SH-SY5Y (cell line): ENCODE measurements around the gene RNF225.

Experiments
- GATA2 ChIP-seq: IDR thresholded peaks from 2 replicates; pipeline ENCODE4 v1.6.1; 2011; ENCODE audit warnings: mild to moderate bottlenecking, low read depth, low read length
- GATA3 ChIP-seq: IDR thresholded peaks from 2 replicates; pipeline ENCODE4 v1.6.1; 2011; ENCODE audit warnings: low read depth, mild to moderate bottlenecking, low read length, moderate library complexity

Gene RNF225

GRCh38 chr19:58355215-58355796 lies 40.1 kb upstream of the RNF225 start:
- TF ChIP-seq GATA3 (no peak), GATA2 (no peak)

GRCh38 chr19:58355908-58356765 lies 39.3 kb upstream of the RNF225 start:
- no peak for TF ChIP-seq GATA3
- TF ChIP-seq GATA2, result no peak

GRCh38 chr19:58356766-58357480 lies 38.5 kb upstream of the RNF225 start:
- TF ChIP-seq GATA3, result no peak
- TF ChIP-seq GATA2, result no peak

GRCh38 chr19:58357481-58358145 lies 37.8 kb upstream of the RNF225 start:
- TF ChIP-seq GATA2 (no peak), GATA3 (no peak)

GRCh38 chr19:58361900-58362271 lies 33.6 kb upstream of the RNF225 start:
- TF ChIP-seq GATA3 (no peak), GATA2 (no peak)

GRCh38 chr19:58362272-58362994 lies 33.0 kb upstream of the RNF225 start, which contains the start of gene ZNF497:
Gene ZNF497, minus strand, starts transcription at chr19:58362751. Its CDS starts 5,116 bp downstream, at chr19:58357635.
- no peak for TF ChIP-seq GATA3
- no peak for TF ChIP-seq GATA2

GRCh38 chr19:58364146-58364545 lies 31.3 kb upstream of the RNF225 start:
- TF ChIP-seq GATA2, result no peak
- no peak for TF ChIP-seq GATA3

- TF ChIP-seq GATA3, result no peak
- TF ChIP-seq GATA2, result no peak
These were observed 28.6 kb upstream of the RNF225 start for GRCh38 chr19:58366585-58367430.

GRCh38 chr19:58367698-58368454 lies 27.6 kb upstream of the RNF225 start:
- TF ChIP-seq GATA3 (no peak), GATA2 (no peak)

- TF ChIP-seq GATA2 (no peak), GATA3 (no peak)
These were observed 26.7 kb upstream of the RNF225 start for GRCh38 chr19:58368561-58369360.

- TF ChIP-seq GATA2 (no peak), GATA3 (no peak)
These were observed 22.9 kb upstream of the RNF225 start for GRCh38 chr19:58372311-58373133.
